HepG2 (cell line): ENCODE data around the gene WFDC12. TPM values are rescaled to one million over a fixed set of nuclear protein-coding genes. Genes with fewer than 3 reads are reported as not detected.

ENCODE experiments used
- ATF1 ChIP-seq: IDR thresholded peaks from 2 replicates; pipeline ENCODE4 v1.6.1; 2016; ENCODE audit warnings: mild to moderate bottlenecking, control low read depth
- CEBPZ ChIP-seq: IDR thresholded peaks from 2 replicates; pipeline ENCODE4 v1.6.1; 2012; ENCODE audit warnings: low read length, improper control_type of control experiment
- CSRNP1 ChIP-seq: sonication (generic); formaldehyde crosslinking; IDR thresholded peaks from 2 replicates; pipeline ENCODE4 v1.8.1; 2023; ENCODE audit warnings: mild to moderate bottlenecking, missing genetic modification reagents
- MLLT10 ChIP-seq: sonication (generic); formaldehyde crosslinking; IDR thresholded peaks from 2 replicates; pipeline ENCODE4 v1.4.0; 2020; ENCODE audit warnings: missing genetic modification reagents
- SMC3 ChIP-seq: IDR thresholded peaks from 2 replicates; pipeline ENCODE4 v1.6.1; 2011; ENCODE audit warnings: low read length, improper control_type of control experiment
- ZBTB49 ChIP-seq: sonication (generic); formaldehyde crosslinking; IDR thresholded peaks from 2 replicates; pipeline ENCODE4 v1.4.0; 2020; ENCODE audit warnings: missing genetic modification reagents, borderline replicate concordance
- ZFX ChIP-seq: sonication (generic); formaldehyde crosslinking; IDR thresholded peaks from 2 replicates; pipeline ENCODE4 v1.4.0; 2020; ENCODE audit warnings: mild to moderate bottlenecking, low read depth, missing genetic modification reagents, moderate library complexity
- ZFYVE20 ChIP-seq: sonication (generic); formaldehyde crosslinking; IDR thresholded peaks from 2 replicates; pipeline ENCODE4 v1.8.0; 2023; ENCODE audit warnings: low read depth, mild to moderate bottlenecking, moderate library complexity, missing genetic modification reagents, borderline replicate concordance
- ZNF318 ChIP-seq: sonication (generic); formaldehyde crosslinking; IDR thresholded peaks from 2 replicates; pipeline ENCODE4 v1.4.0; 2020; ENCODE audit warnings: mild to moderate bottlenecking, missing genetic modification reagents
- ZNF367 ChIP-seq: sonication (generic); formaldehyde crosslinking; IDR thresholded peaks from 2 replicates; pipeline ENCODE4 v1.4.0; 2020; ENCODE audit warnings: missing genetic modification reagents, borderline replicate concordance
- ZNF800 ChIP-seq: sonication (generic); formaldehyde crosslinking; IDR thresholded peaks from 2 replicates; pipeline ENCODE4 v1.4.0; 2020; ENCODE audit warnings: missing genetic modification reagents
- polyA plus RNA-seq, 8 experiments: library from polyadenylated mRNA; depleted of rRNA in 3 of 8; stranded (reverse) in 7 of 8; unstranded in 1 of 8; fragments of >200 nt; fragmentation: Illumina TruSeq in 4 of 8; extraction: Trizol in 4 of 8; gene quantifications; 2 replicates each; pipeline versions ENCODE4 v1.2.1 to v1.2.3, GENCODE V29; 2011 to 2016; ENCODE audit warnings: low read depth in 4 of 8, missing spikeins in 1 of 8, mixed read lengths in 1 of 8; ENCODE audit not compliant: insufficient read depth in 1 of 8
- total RNA-seq, 5 experiments: library from RNA; depleted of rRNA; stranded (reverse); fragments of >200 nt; fragmentation: Illumina TruSeq; extraction: Trizol; gene quantifications; 2 replicates each; pipeline ENCODE4 v1.2.3, GENCODE V29; 2016; ENCODE audit warnings: low read depth in 1 of 5

The WFDC12 gene
- total and polyA plus RNA-seq, 2 of the 13 experiments (the other 11 are each of a cell fraction or from before 2014, with no cell fraction given) = not detected

GRCh38 chr20:45095805-45096238 lies 28.4 kb downstream of the WFDC12 start (continued):
- TF ChIP-seq ZFX (CRISPR knock-in tag) = no peak
- TF ChIP-seq ATF1 (CRISPR knock-in tag) = no peak
- no peak for TF ChIP-seq ZNF800
- no peak for TF ChIP-seq ZNF318 (CRISPR knock-in tag)
- TF ChIP-seq ZFYVE20 (CRISPR knock-in tag) = no peak
- TF ChIP-seq CEBPZ = no peak
- no peak for TF ChIP-seq CSRNP1
- TF ChIP-seq SMC3 = peak; percentile 89
- TF ChIP-seq ZNF367 = no peak
- no peak for TF ChIP-seq ZBTB49
- no peak for TF ChIP-seq MLLT10 (CRISPR knock-in tag)
